HG03066 (cell line): ENCODE data around the gene RPSA.
"Not testable (repeated sequence)": the region's sequence is repeated elsewhere in the genome, so short reads cannot be mapped to it uniquely, and the experiment has no call there.

Source experiments
- ATAC-seq: cut with Tn5 transposase; IDR thresholded peaks from one replicate; pipeline ENCODE4 v1.9.1; 2021; ENCODE audit warnings: low read depth; ENCODE audit not compliant: unreplicated experiment

The RPSA gene

GRCh38 chr3:39453134-39453533 lies 46.6 kb downstream of the RPSA start:
- ATAC-seq, result no peak

- not testable (repeated sequence) for ATAC-seq
Observed at GRCh38 chr3:39453872-39454271, 47.4 kb downstream of the RPSA start.

GRCh38 chr3:39454591-39455217 lies 48.2 kb downstream of the RPSA start:
- no peak for ATAC-seq

GRCh38 chr3:39456159-39456558 lies 49.6 kb downstream of the RPSA start:
- ATAC-seq, result no peak

GRCh38 chr3:39457361-39457760 lies 50.8 kb downstream of the RPSA start:
- no peak for ATAC-seq

GRCh38 chr3:39458579-39458978 lies 52.1 kb downstream of the RPSA start:
- ATAC-seq, result not testable (repeated sequence)

GRCh38 chr3:39460677-39461076 lies 54.2 kb downstream of the RPSA start:
- ATAC-seq, result no peak
